Mesodermal cell (in vitro differentiated cells): ENCODE results near the gene MED13L.
A peak's percentile ranks its signal among the peaks of the same experiment; 100 is the strongest.
"Not testable (repeated sequence)": the region's sequence is repeated elsewhere in the genome, so short reads cannot be mapped to it uniquely, and the experiment has no call there.

Experiments
- H3K27ac ChIP-seq: 2 replicates; pipeline ENCODE4 v1.7.0; 2013; ENCODE audit warnings: mild to moderate bottlenecking, low read depth, low read length, moderate library complexity; ENCODE audit not compliant: severe bottlenecking
- H3K36me3 ChIP-seq: 2 replicates; pipeline ENCODE4 v1.7.1; 2013; ENCODE audit warnings: mild to moderate bottlenecking, low read length, moderate library complexity; ENCODE audit not compliant: control insufficient read depth, insufficient read depth
- H3K4me1 ChIP-seq: one replicate; pipeline ENCODE4 v1.7.1; 2013; ENCODE audit warnings: mild to moderate bottlenecking, low read length; ENCODE audit not compliant: insufficient read depth, control insufficient read depth, poor library complexity, severe bottlenecking
- H3K4me3 ChIP-seq: 2 replicates; pipeline ENCODE4 v1.7.0; 2013; ENCODE audit warnings: low read length, control low read depth, mild to moderate bottlenecking; ENCODE audit not compliant: insufficient read depth, poor library complexity, severe bottlenecking; ENCODE audit errors: extremely low read depth
- H3K9me3 ChIP-seq: 2 replicates; pipeline ENCODE4 v1.7.1; 2013; ENCODE audit warnings: mild to moderate bottlenecking, low read length, moderate library complexity; ENCODE audit not compliant: control insufficient read depth
- WGBS, 2 experiments: methylation state at CpG; one replicate each; pipeline ENCODE4 v1.1.5; 2013; ENCODE audit warnings: missing lambda C conversion rate in 2 of 2; ENCODE audit not compliant: insufficient coverage in 2 of 2; 5-methylcytosine and 5-hydroxymethylcytosine counted together

MED13L gene

DNA sequence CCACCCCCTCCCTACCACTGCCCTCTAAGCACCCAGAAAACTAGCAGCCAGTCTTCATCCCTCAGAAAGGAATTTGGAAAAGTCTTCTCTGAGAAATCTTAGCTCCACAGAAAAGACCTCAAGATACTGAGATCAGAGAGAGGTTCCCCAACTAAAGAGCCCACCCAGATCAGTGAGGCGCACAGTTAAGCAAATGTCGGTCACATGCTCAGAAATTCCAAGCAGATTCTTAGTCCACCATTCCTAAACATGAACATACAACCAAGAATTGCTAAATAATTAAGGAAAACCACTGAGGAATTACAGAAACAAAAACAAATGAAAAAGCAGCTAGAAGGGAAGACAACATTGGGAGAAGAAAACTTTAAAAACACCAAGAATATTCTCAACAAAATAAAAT lies 32.3 kb downstream of the MED13L start:
- 100% methylated on average over 1 of the region's 2 CpGs; no CpG with 5 or more reads in 1 of the 2 experiments for WGBS, 2 experiments
- Histone ChIP-seq H3K4me1 (peaks cover 23% of the 10 kb centered on the region), H3K9me3 (no peaks in the 10 kb centered on the region), H3K36me3 (no peaks in the 10 kb centered on the region), H3K4me3 (no peak overlapping the region), H3K27ac (no peak overlapping the region)

DNA sequence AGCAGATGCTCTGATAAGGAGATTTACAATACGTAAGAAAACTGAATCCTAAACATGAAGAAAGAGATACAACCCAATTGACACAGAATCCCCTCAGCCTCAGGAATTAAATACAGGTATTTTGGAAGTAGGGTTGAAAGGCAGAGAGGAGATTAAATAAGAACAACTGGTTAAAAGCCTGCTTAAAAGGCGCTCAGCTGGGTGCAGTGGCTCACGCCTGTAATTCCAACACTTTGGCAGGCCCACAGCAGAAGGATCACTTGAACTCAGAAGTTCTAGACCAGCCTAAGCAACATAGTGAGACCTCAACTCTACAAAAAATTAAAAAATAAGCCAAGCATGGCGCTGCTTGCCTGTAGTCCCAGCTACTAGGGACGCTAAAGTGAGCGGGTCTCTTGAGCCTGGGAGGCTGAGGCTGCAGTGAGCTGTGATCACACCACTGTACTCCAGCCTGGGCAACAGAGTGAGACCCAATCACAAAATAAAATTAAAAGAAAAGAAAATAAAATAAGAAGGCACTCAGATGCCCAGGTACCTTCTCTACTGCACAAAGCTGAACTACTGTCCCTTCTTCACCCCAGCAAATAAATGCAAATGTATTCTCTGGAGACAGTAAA lies 32.9 kb downstream of the MED13L start:
- Histone ChIP-seq H3K27ac (no peak overlapping the region), H3K4me1 (peaks cover 23% of the 10 kb centered on the region), H3K4me3 (no peak overlapping the region), H3K36me3 (no peaks in the 10 kb centered on the region), H3K9me3 (no peaks in the 10 kb centered on the region)
- 77 to 80% methylated on average over 4 to 5 of the region's 6 CpGs for WGBS, 2 experiments

DNA sequence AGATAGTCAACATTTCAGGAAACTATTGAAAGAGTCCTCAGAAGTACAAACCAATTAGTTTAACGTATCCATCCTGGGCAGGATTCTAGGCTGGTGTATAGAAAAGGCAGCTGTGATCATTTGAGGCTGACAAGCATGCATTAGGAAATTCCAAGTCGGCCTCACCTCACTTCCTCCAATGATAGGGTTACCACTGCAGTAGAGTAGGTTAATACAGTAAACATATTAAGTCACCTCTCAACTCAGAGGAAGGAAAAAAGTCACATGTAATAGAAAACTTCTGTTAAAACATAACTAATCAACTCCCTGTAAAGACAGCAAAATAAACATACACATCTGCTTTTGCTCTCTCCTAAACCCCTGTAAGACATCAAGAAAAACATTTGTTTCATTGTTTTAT lies 33.5 kb downstream of the MED13L start:
- no peaks in the 10 kb centered on the region for H3K9me3 ChIP-seq
- WGBS, 2 experiments, result 100% methylated on average over 1 of the region's 2 CpGs; no CpG with 5 or more reads in 1 of the 2 experiments
- H3K36me3 ChIP-seq, result no peaks in the 10 kb centered on the region
- peaks cover 23% of the 10 kb centered on the region for H3K4me1 ChIP-seq
- H3K27ac ChIP-seq, result no peak overlapping the region
- H3K4me3 ChIP-seq, result no peak overlapping the region

DNA sequence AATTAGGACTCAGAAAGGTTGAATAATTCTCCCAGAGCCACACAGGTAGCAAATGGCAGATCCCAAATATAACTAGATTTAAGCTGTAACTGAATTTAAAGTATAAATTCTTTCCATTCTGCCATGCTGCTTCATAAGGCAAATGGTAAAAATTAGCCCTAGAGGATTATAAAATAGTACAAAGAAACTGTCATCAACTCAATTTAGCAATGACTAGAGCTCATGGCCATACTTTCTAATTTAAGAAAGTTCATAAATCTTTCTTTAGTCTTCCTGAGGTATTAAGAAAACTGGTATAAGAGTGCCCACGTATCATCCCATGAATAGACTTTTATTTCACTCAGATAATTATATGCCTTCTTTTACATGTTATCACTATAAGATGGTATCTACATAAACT lies 34.8 kb downstream of the MED13L start:
- peaks cover 23% of the 10 kb centered on the region for H3K4me1 ChIP-seq
- H3K36me3 ChIP-seq, result no peaks in the 10 kb centered on the region
- no CpG with 5 or more reads among the region's 1 CpG for WGBS, 2 experiments
- no peak overlapping the region for H3K27ac ChIP-seq
- no peak overlapping the region for H3K4me3 ChIP-seq
- H3K9me3 ChIP-seq, result no peaks in the 10 kb centered on the region

DNA sequence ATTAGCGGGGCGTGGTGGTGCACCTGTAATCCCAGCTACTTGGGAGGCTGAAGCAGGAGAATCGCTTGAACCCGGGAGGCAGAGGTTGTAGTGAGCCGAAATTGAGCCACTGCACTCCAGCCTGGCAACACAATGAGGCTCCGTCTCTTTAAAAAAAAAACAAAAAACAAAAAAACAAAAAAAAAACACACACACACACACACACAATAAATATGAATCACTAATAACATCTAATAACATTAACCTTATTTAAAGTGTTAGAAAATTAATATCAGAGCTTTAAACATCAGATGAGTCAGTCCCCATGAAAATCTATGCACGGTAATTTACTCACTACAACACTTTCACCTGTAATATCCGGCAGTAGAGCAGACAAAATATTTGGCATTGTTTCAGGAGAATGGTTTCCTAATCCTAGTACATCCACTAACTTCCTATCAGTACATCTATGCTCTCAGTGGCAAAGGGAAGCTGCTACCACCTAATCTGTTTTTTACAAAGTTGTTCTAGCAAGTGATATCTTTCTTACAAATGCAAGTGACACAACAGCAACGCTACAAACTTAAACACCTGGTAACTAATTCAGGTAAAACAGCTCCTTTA lies 36.2 kb downstream of the MED13L start:
- Histone ChIP-seq H3K27ac (no peak overlapping the region), H3K4me3 (no peak overlapping the region), H3K4me1 (peaks cover 26% of the 10 kb centered on the region), H3K36me3 (no peaks in the 10 kb centered on the region), H3K9me3 (no peaks in the 10 kb centered on the region)
- 87 to 94% methylated on average over 6 to 9 of the region's 9 CpGs for WGBS, 2 experiments

DNA sequence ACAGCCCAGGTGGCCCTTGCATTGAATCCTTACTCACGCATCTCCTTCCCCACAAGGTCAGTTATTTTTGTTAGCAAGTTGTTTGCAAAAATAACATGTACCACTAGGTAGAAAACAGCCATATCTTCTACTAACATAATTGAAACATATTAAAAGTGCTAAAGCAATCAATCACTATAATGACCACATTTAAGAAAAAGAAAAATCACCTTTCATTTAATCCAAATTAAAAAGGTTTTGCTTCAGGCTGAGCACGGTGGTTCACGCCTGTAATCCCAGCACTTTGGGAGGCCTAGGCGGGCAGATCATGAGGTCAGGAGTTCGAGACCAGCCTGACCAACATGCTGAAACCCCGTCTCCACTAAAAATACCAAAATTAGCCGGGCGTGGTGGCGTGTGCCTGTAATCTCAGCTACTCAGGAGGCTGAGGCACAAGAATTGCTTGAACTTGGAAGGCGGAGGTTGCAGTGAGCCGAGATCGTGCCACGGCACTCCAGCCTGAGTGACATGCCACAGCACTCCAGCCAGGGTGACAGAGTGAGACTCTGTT lies 38.8 kb downstream of the MED13L start:
- H3K27ac ChIP-seq, H3K36me3 ChIP-seq, H3K4me1 ChIP-seq, H3K4me3 ChIP-seq, H3K9me3 ChIP-seq: not testable (repeated sequence)
- WGBS, 2 experiments, result 95 to 97% methylated on average over 12 of the region's 13 CpGs

DNA sequence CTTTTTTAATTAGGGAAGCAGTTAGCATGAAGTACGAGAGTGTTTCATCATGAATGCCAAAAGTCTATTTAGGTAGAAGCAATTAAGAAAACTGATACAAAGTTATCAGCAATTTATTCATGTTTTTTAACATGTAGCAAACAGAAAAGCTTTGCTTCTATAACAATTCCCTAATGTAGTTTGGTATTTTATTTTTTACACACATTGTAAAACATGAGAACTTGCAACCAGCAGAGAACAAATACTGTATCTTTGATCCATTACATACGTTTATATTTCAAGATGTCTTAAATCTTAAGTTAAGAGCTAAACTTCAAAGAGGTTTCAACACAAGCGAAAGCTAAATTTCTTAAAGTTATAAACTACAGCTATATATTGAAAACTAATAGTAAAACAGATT lies 39.3 kb downstream of the MED13L start:
- H3K36me3 ChIP-seq, result peaks cover 7% of the 10 kb centered on the region
- H3K4me1 ChIP-seq, result peaks cover 5% of the 10 kb centered on the region
- WGBS, 2 experiments, result no CpG with 5 or more reads among the region's 3 CpGs
- H3K27ac ChIP-seq, result no peak overlapping the region
- H3K9me3 ChIP-seq, result no peaks in the 10 kb centered on the region
- H3K4me3 ChIP-seq, result no peak overlapping the region

DNA sequence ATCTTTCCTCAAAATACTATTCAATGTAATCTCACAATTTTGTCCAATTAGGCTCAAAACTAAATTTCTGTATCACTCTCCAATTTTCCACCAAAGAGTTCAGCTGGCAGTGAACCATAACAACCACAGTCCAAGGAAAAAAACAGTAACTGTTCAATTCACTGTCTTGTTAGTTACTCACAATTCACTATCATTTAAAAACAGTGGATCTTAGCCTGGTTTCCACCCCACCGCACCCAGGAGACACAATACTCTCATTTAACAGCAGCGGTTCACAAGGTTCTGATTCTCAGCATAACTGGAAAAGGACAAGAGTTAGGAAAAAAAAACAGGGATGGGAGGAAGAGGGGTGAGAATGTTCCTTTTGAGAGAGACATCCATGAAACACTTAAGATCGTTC lies 40.5 kb downstream of the MED13L start:
- Histone ChIP-seq H3K9me3 (no peaks in the 10 kb centered on the region), H3K27ac (peak overlapping the region; percentile 18), H3K4me3 (no peak overlapping the region), H3K36me3 (peaks cover 7% of the 10 kb centered on the region), H3K4me1 (peaks cover 5% of the 10 kb centered on the region)
- no CpG with 5 or more reads among the region's 3 CpGs for WGBS, 2 experiments

DNA sequence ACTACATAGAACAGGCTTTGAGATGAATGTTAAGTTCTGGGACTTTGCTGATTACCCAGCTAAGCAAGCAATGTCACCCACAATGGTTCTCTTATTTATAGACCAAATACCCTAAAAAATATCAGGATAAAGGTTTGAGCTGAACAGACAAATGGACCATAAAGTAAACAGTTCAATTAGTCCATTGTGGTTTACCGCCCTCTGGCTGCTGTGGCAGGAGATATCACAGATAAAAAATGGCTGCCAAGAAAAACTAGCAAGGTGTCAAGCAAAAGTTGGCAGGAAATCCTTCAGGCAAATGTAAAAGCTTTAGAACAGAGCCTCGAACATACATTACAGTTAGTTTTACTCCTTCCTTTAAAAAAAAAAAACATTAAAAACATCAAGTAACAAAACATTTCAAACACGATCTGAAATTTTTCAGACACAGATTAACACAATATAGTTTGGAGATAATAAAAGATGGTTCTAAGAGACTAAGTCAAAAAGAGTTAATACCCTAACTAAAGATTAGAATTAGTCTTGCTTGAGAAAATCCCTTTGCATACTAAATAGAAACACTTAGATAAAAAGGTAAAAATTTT lies 41.3 kb downstream of the MED13L start:
- Histone ChIP-seq H3K4me3 (no peak overlapping the region), H3K27ac (no peak overlapping the region), H3K36me3 (peaks cover 13% of the 10 kb centered on the region), H3K4me1 (peaks cover 5% of the 10 kb centered on the region), H3K9me3 (no peaks in the 10 kb centered on the region)
- 46 to 47% methylated on average over 2 of the region's 3 CpGs for WGBS, 2 experiments

DNA sequence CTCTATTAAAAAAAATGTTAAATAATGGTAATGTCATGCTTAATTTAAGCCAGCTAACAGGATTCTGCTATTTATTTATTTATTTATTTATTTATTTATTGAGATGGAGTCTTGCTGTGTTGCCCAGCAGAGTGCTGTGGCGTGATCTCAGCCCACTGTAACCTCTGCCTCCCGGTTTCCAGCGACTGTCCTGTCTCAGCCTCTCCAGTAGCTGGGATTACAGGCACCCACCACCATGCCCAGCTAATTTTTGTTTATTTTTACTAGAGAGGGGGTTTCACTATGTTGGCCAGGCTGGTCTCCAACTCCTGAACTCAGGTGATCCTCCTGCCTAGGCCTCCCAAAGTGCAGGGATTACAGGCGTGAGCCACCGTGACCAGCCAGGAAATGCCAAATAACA lies 43.3 kb downstream of the MED13L start:
- H3K27ac ChIP-seq, H3K4me1 ChIP-seq, H3K9me3 ChIP-seq, H3K4me3 ChIP-seq: not testable (repeated sequence)
- WGBS, 2 experiments, result 100% methylated on average over 2 of the region's 5 CpGs
- peaks cover 24% of the 10 kb centered on the region for H3K36me3 ChIP-seq

DNA sequence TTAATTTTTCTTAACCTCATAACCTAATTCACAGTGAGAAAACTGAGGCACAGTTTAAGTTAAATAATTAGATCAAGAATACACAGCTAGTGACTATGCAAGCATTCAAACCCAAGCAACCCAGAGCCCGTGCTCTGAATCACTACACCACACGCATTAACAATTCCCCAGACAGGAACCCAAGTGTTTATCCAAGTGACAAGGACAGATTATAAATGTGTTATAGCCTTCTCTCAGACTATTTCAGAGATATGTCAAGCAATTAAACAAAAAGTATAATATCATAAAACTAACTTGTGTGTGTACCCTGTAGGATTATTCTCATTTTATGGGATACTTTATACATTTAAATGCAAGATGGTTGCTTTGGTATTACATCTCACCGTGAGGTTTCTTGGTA lies 43.8 kb downstream of the MED13L start:
- WGBS, 2 experiments, result no CpG with 5 or more reads among the region's 3 CpGs
- Histone ChIP-seq H3K4me1 (peaks cover 5% of the 10 kb centered on the region), H3K27ac (no peak overlapping the region), H3K9me3 (no peaks in the 10 kb centered on the region), H3K4me3 (no peak overlapping the region), H3K36me3 (peaks cover 27% of the 10 kb centered on the region)
